Measurements from ENCODE around the gene ATXN1. TPM values are rescaled to one million over a fixed set of nuclear protein-coding genes. Genes with fewer than 3 reads are reported as not detected.

Gene ATXN1
- total RNA-seq, 4 donors from 2014 or later = 24.9 to 48.0 (median 36.8) TPM

DNA sequence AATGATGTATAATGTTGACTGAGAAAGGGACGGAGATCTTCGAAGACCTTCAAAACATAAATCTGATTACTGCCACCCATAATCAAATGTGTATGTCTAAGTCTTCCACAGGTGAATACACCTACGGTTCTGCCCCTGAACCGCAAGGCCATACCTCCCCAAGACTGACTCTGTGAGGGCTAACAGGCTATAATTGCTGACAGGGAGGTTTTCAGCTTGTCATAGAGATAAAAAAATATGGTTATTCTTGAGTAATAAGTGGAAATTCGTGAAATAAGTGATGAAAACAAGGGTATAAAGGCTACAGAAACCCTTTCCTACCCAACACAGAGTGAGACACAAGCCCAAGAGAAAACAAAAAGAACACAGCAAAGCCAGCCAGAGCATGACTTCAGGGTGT lies 188.9 kb downstream of the ATXN1 start:
- Histone ChIP-seq H3K4me1 (peaks cover 0 to 7% (median 0%) of the 10 kb centered on the region in 4 donors), H3K27me3 (no peaks in the 10 kb centered on the region), H3K4me3 (no peak overlapping the region), H3K9me3 (no peaks in the 10 kb centered on the region), H3K36me3 (peaks cover 0 to 5% (median 0%) of the 10 kb centered on the region in 3 donors), H3K27ac (no peak overlapping the region)
- WGBS, 2 donors = 80 to 82% methylated on average over 5 of the region's 5 CpGs
- DNase-seq (ENCODE audit: low spot score in 2 of 2) = no peak
- TF ChIP-seq EP300 (IDR thresholded peaks at IDR 0.05) (no peak), POLR2A (IDR thresholded peaks at IDR 0.05) (no peak)

DNA sequence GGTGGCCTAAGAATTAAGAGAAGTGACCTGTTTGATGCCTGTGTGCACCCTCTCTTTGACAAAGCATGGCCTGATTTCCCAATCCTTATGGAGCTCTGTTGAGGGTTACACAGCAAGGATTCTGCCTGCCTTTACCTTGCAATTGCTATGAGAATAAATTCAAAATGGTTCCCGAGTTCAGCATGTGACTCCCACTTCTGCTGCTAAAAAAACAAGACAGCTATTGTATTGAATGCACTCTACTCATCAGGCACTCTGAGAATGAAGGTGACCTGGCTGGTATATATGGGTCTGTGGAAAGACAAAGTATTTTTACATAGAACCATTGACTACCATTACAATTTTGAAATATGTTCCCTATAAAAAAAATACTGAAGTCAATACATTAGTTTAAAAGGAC lies 190.3 kb downstream of the ATXN1 start:
- Histone ChIP-seq H3K36me3 (peaks cover 0 to 5% (median 0%) of the 10 kb centered on the region in 3 donors), H3K9me3 (no peaks in the 10 kb centered on the region), H3K4me3 (no peak overlapping the region), H3K27ac (no peak overlapping the region), H3K4me1 (peaks cover 0 to 2% (median 0%) of the 10 kb centered on the region in 4 donors), H3K27me3 (no peaks in the 10 kb centered on the region)
- 71 to 85% methylated on average over 1 of the region's 1 CpG for WGBS, 2 donors
- DNase-seq (ENCODE audit: low spot score in 2 of 2) = no peak
- TF ChIP-seq, protein P1, sequence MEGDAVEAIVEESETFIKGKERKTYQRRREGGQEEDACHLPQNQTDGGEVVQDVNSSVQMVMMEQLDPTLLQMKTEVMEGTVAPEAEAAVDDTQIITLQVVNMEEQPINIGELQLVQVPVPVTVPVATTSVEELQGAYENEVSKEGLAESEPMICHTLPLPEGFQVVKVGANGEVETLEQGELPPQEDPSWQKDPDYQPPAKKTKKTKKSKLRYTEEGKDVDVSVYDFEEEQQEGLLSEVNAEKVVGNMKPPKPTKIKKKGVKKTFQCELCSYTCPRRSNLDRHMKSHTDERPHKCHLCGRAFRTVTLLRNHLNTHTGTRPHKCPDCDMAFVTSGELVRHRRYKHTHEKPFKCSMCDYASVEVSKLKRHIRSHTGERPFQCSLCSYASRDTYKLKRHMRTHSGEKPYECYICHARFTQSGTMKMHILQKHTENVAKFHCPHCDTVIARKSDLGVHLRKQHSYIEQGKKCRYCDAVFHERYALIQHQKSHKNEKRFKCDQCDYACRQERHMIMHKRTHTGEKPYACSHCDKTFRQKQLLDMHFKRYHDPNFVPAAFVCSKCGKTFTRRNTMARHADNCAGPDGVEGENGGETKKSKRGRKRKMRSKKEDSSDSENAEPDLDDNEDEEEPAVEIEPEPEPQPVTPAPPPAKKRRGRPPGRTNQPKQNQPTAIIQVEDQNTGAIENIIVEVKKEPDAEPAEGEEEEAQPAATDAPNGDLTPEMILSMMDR (IDR thresholded peaks at IDR 0.05) = no peak
- TF ChIP-seq POLR2A (IDR thresholded peaks at IDR 0.05) (no peak), EP300 (IDR thresholded peaks at IDR 0.05) (no peak)

DNA sequence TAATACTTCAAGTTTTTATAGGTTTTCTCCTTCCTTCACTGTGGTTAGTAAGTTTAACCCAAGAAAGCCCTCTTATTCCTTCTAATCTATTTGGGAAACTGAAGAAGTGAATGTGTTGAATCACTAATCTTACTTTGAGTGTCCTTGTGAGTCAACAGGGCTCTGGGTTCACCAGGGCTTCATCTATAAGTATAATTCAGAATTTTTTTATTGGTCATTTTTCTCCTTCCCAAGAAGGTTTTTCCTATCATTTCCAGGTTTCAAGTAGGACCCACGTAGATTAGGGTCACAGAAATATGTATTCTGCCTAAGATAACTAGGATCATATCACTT lies 191.1 kb downstream of the ATXN1 start:
- H3K36me3 ChIP-seq = peaks cover 0 to 5% (median 0%) of the 10 kb centered on the region in 3 donors
- TF ChIP-seq, protein P1 (IDR thresholded peaks at IDR 0.05) = no peak
- TF ChIP-seq EP300 (IDR thresholded peaks at IDR 0.05) = no peak
- no peak for TF ChIP-seq POLR2A (IDR thresholded peaks at IDR 0.05)

DNA sequence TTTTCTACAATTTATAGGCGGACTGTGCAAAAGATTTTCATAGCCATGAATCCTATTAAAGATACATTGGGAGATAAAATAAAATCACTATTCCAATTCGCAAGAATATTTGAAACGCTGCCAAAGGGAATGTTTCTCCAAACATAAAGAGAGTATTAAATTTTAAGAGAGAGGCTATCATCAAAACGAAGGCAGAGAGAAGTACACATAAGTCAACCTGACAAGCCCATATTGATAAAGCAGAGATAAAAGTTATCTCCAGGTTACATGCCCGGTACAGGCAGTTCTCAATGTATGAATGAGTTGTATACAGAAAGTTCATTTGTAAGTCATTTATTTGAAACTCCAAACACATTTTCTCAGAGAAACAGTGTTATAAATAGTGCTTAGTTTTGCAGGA lies 193.1 kb downstream of the ATXN1 start:
- DNase-seq (ENCODE audit: low spot score in 2 of 2) = no peak
- 49% methylated on average over 5 of the region's 5 CpGs for WGBS, 2 donors
- H3K36me3 ChIP-seq = peaks cover 0 to 5% (median 0%) of the 10 kb centered on the region in 3 donors
- TF ChIP-seq EP300 (IDR thresholded peaks at IDR 0.05) (no peak), POLR2A (IDR thresholded peaks at IDR 0.05) (no peak)
- TF ChIP-seq, protein P1 (IDR thresholded peaks at IDR 0.05) = no peak
- H3K27ac ChIP-seq = no peak overlapping the region
- no peaks in the 10 kb centered on the region for H3K27me3 ChIP-seq
- H3K9me3 ChIP-seq = no peaks in the 10 kb centered on the region
- H3K4me1 ChIP-seq = peaks cover 0 to 9% (median 0%) of the 10 kb centered on the region in 4 donors
- H3K4me3 ChIP-seq = no peak overlapping the region

More for the DNA sequence above, 191.1 kb downstream of the ATXN1 start:
- Histone ChIP-seq H3K9me3 (no peaks in the 10 kb centered on the region), H3K27ac (no peak overlapping the region), H3K27me3 (no peaks in the 10 kb centered on the region), H3K4me3 (no peak overlapping the region), H3K4me1 (peaks cover 0 to 5% (median 0%) of the 10 kb centered on the region in 4 donors)
- DNase-seq (ENCODE audit: low spot score in 2 of 2) = no peak
- WGBS, 2 donors = 97 to 98% methylated on average over 1 of the region's 1 CpG

DNA sequence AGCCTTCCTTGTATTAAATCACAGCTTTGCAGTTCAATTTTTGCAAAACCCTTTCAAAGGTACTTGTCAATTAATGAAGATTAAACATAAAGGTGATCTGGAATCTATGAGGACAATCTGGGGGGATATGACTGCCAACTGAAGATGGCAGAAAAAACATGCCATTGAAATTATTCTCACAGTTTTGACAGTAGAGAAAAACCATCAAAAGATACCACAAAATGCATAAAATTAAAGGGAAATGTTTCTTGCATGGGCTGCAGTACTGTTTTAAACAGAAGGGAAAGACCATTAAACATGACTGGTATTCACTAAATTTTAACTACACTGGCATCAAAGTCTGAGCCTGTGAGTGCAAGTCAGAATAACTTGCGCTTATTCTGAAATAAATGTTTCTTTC lies 194.2 kb downstream of the ATXN1 start:
- WGBS, 2 donors = 68 to 75% methylated on average over 1 of the region's 1 CpG
- H3K27me3 ChIP-seq = no peaks in the 10 kb centered on the region
- no peak overlapping the region for H3K4me3 ChIP-seq

More for the DNA sequence above, 194.2 kb downstream of the ATXN1 start:
- peaks cover 0 to 9% (median 0%) of the 10 kb centered on the region in 4 donors for H3K4me1 ChIP-seq
- peaks cover 0 to 5% (median 0%) of the 10 kb centered on the region in 3 donors for H3K36me3 ChIP-seq
- no peaks in the 10 kb centered on the region for H3K9me3 ChIP-seq
- DNase-seq (ENCODE audit: low spot score in 2 of 2) = no peak
- no peak overlapping the region for H3K27ac ChIP-seq
- no peak for TF ChIP-seq POLR2A (IDR thresholded peaks at IDR 0.05)
- no peak for TF ChIP-seq EP300 (IDR thresholded peaks at IDR 0.05)
- TF ChIP-seq, protein P1 (IDR thresholded peaks at IDR 0.05) = no peak
